Stimulated activated CD4-positive, alpha-beta T cell treated with anti-CD3 and anti-CD28 coated beads, TNF-alpha, amount 100 ng/mL, for 4 hours (primary cell): ENCODE measurements around the gene CYP11A1.

ENCODE experiments used
- DNase-seq, 3 experiments: peaks; one replicate each; pipeline ENCODE4 v3.0.0-alpha.2; 2020; ENCODE audit warnings: low read depth in 3 of 3

The CYP11A1 gene

DNA sequence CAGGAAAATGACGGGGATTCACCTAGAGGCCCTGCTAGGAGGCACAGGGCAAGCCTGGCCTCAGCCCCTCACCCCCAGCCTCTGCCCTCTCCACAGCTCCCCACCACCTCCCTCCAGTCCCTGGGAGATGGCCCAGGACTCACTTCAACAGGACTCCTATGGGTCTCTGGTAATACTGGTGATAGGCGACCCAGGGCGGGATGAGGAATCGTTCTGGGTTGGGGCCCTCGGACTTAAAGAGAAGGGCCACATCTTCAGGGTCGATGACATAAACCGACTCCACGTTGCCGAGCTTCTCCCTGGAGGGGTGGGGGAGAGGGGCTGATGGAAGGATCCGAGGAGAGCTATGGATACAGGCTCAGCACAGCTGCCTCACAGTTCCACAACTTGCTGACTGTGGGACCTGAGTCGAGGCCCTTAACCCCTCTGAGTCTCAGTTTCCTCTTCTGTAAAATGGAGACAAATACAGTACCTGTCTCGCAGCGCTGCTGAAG lies 19.6 kb downstream of the CYP11A1 start:
- no peak for DNase-seq

DNA sequence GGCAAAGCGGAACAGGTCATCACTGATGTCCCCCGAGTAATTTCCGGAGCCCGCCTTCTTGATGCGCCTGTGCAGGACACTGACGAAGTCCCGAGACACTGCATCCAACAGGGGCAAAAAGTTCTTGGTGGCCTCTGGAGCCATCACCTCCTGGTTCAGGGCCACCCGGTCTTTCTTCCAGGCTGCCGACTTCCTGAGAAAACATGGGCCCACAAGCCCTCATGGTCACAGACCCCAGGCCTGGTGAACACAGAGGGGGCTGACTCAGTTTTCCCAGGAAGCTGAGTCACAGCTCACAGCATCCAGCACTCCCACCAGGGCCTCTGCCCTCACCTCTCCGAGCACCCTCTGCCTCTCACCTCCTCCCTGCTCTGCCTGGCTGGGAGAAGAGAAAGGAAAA lies 22.4 kb downstream of the CYP11A1 start:
- no peak for DNase-seq

DNA sequence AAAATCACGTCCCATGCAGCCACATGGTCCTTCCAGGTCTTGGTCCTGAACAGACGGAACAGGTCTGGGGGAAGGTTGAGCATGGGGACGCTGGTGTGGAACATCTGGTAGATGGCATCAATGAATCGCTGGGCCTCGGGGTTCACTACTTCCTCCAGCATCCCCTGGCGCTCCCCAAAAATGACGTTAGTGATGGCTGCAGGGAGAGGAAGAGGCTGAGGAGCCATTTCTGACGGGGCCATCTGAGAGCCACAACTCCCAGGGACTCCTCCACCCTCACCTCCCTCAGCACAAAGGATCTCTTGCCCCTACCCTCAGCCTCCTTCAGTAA lies 23.7 kb downstream of the CYP11A1 start:
- no peak for DNase-seq

DNA sequence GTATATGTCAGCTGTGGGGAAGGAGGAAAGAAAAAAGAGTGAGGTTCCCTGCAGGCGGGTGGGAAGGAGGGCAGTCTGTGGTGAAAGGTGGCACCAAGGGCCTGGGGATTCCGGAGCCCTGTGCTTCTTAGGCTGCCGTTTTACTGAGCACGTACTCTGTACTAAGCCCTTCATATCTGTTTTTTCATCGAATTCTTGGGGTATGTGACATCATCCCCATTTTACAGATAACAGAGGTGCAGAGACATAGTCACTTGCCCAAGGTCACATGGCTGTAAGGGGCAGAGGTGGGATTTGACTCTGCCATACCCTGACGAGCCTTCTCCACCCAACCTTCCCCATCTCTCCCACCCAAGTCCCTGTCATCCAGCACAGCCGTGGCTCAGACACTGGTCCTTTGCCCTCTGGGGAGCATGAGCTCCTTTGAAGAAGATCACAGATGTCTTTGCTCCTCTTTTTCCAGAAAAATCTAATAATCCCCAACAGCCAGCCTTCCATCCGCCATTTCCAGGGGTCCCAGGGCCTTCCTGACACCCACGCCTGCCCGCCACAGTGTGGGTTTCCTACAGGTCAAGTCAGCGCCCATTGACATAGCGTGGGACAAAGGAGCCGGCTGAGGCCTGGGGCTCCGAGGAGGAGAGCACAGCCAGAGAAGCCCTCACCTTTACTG lies 24.2 kb downstream of the CYP11A1 start:
- no peak for DNase-seq

DNA sequence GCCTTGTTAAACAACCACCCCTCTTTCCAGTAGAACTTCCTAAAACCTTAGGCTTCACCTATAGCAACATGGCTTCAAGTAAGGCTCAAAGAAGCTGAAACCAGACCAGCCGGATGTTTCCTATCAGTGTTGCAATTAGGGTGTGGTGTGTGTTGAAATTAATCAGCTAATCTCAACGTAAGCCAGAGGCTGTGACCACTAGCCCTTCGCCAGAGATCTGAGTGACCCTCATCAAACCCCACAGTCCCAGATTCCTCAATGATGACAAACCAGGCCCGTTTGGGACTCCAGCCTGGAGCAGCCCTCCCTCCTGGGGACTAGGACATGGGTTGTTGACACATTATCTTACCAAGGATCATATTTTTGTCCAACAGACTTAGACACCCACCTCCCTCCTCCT lies 27.3 kb downstream of the CYP11A1 start:
- DNase-seq = no peak

DNA sequence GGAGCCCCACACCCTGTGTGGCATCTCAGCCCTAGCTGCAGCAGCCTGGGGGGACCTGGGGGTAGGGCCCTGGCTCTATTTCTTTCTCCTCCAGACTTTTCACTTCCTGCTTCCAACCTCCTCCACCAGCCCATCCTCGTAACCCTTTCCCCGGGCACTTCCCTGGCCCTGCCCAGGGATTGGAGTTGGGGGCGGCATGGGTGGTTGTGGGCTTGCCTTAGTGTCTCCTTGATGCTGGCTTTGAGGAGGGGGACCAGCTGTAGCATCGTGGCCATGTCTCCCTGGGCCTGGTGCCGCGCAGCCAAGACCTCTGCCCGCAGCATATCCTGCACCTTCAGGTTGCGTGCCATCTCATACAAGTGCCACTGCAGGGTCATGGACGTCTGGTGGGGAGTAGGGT lies 28.1 kb downstream of the CYP11A1 start:
- no peak for DNase-seq

DNA sequence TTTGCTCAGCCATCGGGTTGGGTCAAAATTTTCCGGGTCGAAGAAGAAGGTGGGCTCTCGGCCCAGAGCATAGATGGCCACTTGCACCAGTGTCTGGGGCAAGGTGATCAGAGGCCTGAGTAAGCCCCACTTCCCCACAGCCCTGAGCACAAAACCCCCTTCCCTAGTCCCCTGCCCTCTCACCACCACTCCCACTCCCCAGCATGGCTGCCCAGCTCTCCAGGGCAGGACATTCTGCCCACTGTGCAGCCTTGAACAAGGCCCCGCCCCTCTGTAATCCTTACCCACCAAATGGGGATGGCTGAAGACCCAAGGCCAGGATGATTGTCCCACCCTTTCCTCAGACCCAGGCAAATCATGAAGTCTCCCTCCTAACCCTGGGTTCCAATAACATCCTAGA lies 28.8 kb downstream of the CYP11A1 start:
- no peak for DNase-seq

DNA sequence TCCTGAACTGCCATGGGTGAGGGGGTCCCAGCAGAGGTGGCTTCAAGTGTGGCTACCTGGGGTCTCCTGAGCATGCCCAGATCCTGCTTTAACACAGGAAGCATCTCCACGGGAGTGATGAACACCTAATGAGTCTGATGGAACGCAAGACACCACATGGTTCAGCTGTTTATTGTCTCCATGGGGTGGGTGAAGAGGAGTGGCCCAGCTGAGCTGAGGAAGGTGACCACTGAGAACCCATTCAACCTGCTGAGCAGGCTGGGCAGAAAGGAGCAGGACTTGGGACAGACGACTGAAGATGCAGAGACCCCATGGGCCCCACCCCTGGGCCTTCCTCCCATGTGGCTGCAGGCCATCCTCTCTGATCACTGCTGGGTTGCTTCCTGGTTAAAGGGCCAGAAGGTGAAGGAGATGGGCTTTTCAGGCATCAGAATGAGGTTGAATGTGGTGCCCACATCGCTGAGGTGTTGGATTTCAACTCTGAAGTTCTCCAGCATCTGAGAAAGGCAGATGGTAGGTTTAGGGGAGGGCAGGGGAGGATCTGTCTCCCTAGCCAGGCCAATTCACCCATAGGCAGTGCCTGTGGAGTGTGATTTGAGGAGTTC lies 29.7 kb downstream of the CYP11A1 start:
- no peak for DNase-seq

DNA sequence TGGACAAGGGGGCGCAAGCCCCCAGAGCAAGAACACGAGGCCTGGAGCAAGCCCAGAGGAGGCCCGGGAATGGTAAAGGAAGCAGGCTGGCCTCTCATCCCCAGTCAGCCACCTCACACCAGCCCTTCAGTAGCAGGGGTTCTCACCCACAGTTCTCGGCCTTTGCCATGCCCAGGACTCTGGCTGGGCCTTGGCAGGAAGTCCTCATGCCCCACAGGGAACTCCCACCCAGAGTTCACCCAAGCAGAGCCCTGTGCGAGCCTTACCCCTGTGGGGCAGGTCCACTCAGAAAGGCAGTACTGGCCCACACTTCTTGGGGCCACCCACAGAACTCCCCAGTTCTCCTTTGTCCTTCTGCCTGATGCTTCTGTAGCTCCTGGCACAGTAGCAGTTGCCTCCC lies 30.3 kb downstream of the CYP11A1 start:
- DNase-seq = no peak

DNA sequence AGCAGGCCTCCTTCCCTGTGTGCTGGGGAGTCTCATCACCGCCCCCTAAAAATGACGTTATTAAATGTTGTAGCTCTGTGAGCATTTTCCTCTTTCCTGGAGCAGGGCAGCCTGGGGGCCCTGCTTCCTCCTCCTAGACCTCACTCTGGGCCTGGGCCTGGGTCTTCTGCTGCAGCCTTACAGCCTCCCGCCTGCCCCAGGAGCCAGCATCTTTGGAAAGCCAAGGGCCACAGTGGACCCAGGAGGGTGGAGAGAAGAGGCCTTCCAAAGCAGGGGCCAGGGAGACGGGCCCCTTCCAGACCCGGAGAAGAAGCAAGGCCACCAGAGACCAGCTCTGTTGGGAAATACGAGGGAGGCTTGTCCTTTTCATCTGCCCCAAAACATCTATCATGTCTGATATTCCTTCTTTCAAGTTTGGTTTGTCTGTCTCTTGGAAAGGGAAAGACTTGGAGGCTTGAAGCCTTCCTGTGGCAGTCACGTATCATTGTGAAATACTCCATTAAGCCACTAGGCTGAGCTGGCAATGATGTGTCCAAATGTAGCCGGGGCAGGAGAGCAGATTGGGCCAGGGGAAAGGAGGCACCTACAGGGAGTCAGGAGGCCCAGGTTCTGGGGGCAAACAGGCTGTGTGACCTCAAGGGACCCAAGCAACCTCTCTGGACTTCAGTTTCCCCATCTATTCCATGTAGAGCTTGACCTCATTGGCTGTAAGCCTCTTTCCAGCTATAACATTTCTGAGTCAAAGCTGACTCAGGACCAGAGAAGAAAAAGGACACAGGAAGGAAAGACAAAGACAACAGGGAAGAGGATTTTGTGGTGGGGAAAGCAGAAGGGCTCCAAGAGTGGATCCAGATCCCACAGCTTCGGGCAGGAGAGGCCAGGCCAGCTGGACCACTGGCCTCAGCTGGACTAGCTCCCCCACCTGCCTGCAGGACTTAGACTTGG lies 31.1 kb downstream of the CYP11A1 start:
- DNase-seq = no peak

DNA sequence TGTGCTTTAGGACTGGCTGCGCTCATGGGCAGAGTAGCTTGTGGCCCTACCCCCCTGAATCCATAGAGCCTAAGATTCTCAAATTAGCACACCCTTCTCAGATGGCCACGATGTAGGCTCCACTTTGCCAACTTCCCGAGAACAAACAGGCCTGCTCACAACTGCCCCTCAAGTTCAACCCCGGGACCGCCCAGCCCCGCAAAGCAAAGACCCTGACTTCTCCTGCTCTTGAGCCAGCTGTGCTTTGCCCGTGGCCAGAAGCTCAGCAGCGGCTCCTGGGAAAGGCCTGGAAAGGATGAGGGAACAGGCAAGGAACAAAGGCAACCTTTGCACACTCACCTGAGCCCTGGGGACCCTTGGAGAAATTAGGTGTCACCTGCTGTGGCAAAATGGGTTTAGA lies 32.0 kb downstream of the CYP11A1 start:
- DNase-seq = no peak

DNA sequence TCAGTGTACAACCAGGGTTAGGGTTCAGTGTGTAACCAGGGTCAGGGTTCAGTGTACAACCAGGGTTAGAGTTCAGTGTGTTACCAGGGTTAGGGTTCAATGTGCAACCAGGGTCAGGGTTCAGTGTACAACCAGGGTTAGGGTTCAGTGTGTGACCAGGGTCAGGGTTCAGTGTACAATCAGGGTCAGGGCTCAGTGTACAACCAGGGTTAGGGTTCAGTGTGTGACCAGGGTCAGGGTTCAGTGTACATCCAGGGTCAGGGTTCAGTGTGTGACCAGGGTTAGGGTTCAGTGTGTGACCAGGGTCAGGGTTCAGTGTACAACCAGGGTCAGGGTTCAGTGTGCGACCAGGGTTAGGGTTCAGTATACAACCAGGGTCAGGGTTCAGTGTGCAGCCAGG lies 33.3 kb downstream of the CYP11A1 start:
- no peak for DNase-seq

DNA sequence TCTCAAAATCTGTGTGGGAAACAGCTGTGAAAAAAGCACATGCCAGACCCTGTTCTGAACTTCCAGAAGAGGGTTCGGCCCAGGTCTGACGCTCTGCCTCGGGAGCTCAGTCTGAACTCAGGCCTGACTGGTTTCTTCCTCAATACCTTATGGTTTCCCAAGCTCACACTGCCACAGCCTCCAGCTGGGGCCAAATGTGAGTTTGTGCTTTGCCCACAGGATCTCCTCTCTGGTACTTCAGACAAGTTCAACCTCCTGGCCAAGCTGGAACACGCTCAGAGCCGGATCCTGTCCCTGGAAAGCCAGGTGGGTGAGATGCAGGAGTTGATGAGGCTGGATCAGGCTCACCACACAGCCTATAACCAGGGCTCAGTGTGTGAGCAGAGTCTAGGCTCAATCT lies 33.8 kb downstream of the CYP11A1 start:
- no peak for DNase-seq

DNA sequence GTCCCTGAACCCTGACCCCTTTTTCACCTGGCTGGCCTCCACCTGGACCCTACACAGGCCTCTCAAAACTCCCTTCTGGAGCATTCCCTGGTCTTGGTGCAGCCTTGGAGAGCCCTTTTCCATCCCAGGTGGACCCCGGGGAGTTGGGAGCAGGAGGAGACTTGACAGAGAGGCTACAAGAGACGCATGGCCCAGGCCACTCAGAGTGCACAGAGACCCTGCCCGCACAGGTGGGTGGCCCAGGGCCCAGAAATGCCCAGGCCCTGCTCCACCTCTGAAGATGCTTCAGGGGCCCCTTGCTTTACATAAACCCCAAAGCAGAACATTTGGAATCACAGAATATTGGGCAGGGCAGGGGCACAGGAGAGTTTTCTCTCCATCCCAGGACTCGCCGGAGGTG lies 34.4 kb downstream of the CYP11A1 start:
- no peak for DNase-seq

DNA sequence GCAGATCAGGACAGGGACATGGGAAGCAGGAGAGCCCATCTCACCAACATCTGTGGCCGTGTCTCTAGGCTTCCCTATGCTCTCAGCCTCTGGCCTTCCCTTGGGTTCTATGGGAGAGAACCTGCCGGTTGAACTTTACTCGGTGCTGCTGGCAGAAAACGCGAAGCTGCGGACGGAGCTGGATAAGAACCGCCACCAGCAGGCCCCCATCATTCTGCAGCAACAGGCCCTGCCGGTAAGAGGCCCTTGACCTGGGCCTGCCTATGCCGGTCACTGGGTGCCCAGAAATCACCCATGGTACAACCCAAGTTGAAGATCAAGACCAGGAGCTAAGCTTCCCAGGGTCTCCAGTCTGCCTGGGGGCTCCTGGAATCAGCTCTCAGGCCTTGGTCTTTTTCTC lies 34.8 kb downstream of the CYP11A1 start:
- DNase-seq = no peak

DNA sequence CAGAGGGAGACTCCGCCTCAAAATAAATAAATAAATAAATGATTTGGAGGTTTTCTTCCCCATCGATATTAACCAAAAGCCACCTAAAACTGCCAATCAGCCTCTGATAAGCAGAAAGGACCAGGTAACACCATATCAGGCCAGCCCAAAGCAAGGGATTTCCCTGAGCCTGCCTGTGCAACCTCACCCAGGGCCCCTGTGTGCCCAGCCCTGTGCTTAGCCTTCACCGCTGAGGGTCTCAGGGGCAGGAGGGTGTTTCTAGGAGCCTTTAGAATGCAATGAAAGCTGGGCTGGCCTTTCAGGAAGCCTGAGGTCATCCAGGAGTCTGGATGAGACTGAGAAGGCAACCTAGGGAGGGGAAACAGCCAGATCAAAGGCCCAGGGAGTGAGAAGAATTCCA lies 35.4 kb downstream of the CYP11A1 start:
- DNase-seq = no peak

DNA sequence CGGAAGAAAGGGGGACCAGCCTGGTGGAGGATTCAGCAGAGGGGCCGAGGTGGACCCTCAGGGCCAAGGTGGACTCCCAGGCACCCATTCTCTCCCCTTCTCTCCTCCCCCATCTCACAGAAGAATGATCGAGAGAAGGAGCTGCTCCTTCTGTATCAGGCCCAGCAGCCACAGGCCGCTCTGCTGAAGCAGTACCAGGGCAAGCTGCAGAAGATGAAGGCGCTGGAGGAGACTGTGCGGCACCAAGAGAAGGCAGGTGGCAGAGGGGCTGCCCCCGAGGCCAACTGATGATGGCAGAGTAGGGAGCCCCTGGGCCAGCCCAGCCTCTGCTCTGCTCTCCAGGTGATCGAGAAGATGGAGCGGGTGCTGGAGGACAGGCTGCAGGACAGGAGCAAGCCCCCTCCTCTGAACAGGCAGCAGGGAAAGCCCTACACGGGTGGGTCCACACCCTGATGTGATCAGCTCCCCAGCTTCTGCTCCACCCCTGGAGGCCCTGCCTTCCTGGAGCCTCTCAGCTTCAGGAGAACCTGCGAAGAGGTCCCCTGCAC lies 36.5 kb downstream of the CYP11A1 start:
- no peak for DNase-seq

DNA sequence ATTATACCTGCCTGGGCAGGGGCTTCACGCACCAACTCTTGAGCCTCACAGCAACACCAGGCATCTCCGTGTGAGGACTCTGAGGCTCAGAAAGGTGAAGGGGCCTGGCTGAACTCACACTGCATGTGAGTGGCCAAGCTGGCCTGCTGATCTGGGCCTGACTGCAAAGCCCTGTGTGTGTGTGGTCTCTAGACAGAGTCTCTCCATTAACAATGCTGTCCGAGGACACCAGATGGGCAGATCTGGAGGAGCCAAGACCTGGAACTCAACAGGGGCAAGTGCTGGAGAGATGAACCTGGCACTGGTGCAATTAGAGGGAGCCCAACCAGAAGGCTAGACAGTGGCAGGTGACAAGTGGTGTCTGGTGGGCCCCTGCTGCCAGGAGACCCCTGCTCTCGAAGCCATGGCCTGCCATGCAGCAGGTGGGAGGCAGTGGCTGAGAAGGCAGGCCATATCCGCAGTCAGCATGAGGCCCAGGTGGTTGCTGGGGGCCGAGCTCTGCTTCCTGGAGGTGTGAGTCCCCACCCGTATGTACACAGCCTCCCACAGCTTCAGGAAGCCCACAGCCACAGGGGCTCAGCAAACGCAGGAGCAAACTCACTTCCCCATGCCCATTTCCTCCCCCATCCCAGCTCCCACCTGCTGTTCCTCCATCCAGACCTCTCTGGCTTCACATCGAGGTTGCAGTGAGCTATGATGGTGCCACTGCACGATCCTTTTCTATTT lies 39.0 kb downstream of the CYP11A1 start:
- DNase-seq = no peak

DNA sequence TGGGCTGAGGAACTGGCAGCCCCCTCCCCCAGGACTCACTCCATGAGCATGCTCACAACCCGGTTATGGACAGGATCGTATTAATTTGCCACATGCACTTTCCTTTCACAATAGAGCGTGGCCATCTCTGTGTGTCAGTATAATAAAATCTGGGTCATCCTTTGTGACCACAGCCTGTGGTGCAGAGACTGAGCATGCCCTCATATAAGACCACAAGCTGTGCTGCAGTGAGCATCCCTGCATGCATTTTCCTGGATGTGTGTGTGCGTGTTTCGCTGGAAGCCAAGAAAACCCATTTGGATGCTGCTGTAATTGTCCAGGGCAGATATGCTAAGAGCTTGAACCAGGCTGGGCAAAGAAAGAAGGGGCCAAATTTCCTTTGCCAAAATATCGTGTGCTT lies 39.7 kb downstream of the CYP11A1 start:
- no peak for DNase-seq

DNA sequence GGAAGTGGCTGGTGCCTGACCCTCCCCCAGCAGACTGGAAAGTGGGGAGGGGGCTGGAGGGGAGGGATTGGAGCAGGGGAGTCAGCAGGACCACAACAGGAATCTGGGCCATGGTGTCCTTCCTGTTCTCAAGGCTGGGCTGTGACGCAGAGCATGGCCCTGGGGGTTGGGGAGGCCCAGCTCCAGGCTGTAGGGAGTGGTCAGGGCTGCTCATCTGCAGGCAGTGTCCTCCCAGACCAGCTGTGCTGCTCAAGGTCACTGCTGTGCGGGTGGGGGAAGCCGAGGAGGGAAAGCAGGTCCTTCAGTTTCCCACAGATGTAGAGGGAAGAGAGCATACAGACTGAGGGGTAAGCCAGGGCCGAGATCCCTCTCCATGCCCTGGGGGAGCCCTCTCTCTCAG lies 40.7 kb downstream of the CYP11A1 start:
- DNase-seq = no peak

DNA sequence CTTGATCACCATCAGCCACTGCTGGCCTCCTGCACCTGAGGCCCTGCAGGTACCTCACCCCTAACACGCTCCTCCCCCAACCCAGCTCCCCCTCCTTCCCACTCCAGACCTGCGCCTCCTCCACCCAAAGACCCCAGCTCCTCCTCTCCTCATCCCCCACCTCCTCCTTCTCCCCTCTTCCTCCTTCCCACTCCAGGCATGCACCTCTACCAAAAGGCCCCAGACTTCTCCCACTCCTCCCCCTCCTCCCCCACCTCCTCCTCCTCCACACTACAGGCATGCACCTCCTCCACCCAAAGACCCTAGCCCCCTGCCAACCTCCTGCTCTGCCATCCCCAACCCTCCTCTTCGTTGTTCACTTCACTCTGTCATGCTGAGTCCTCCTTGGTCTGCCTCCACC lies 42.7 kb downstream of the CYP11A1 start:
- DNase-seq = no peak
